Left lung (tissue), 10 donors: Measurements from ENCODE around the gene GDF2. TPM values are rescaled to one million over a fixed set of nuclear protein-coding genes. Genes with fewer than 3 reads are reported as not detected.
A peak's percentile ranks its signal among the peaks of the same experiment; 100 is the strongest.

Experiments
- ATAC-seq: fragments of 200-7000 bp; cut with Tn5 transposase; one replicate; pipeline ENCODE4 v1.9.1; 2020; ENCODE audit warnings: moderate library complexity
- DNase-seq, 4 donors: peaks; one replicate each; pipeline ENCODE4 v3.0.0-alpha.2; 2013 to 2020
- H3K27ac ChIP-seq, 2 donors: fragments of 200-600 bp; sonication (generic) in 1 of 2; one replicate each; pipeline versions ENCODE4 v1.5.0 to v1.8.0; 2020 to 2021
- H3K27me3 ChIP-seq, 2 donors: fragments of 200-600 bp; sonication (generic) in 1 of 2; one replicate each; pipeline versions ENCODE4 v1.5.0 to v1.8.0; 2020 to 2021
- H3K36me3 ChIP-seq, 2 donors: fragments of 200-600 bp; sonication (generic) in 1 of 2; one replicate each; pipeline versions ENCODE4 v1.5.0 to v1.8.0; 2020 to 2021
- H3K4me1 ChIP-seq, 2 donors: fragments of 200-600 bp; one replicate each; pipeline ENCODE4 v1.8.0; 2021
- H3K4me3 ChIP-seq, 2 donors: fragments of 200-600 bp; sonication (generic) in 1 of 2; one replicate each; pipeline versions ENCODE4 v1.5.0 to v1.8.0; 2020 to 2021; ENCODE audit warnings: mild to moderate bottlenecking in 1 of 2
- H3K9me3 ChIP-seq, 2 donors: fragments of 200-600 bp; sonication (generic) in 1 of 2; one replicate each; pipeline versions ENCODE4 v1.5.0 to v1.8.0; 2020 to 2021
- CTCF ChIP-seq, 2 donors: fragments of 200-600 bp; sonication (generic) in 1 of 2; IDR thresholded peaks; one replicate each; pipeline versions ENCODE4 v1.5.0 to v1.8.0; 2021; ENCODE audit warnings: antibody characterized with exemption in 2 of 2
- intact Hi-C, 2 donors: fragments of 100-400 bp; cut with DNase I; formaldehyde crosslinking; loops; one replicate each; pipeline versions ENCODE4 v1.11.2 to v1.14.2; 2022
- polyA plus RNA-seq, 6 donors: library from polyadenylated mRNA; unstranded; fragments of 120-200 nt; gene quantifications; one replicate each; pipeline ENCODE4 v1.2.1, GENCODE V29; 2013; ENCODE audit not compliant: insufficient read length in 6 of 6
- total RNA-seq, 2 donors: library from RNA; stranded (reverse); fragmentation: NEBNext Ultra II Directional; extraction: Animal tissue kit (Norgen Biotek cat#: 25700); gene quantifications; one replicate each; pipeline ENCODE4 v1.2.1, GENCODE V29; 2021
- donor health status: DM: no; HTN: yes; CAD: no.
- donor health status: DM: no; HTN: no; CAD: no.

GDF2 gene
- total and polyA plus RNA-seq, 8 donors = 0.20 to 0.39 (median 0.23) TPM; not detected in 2

- no peak for ATAC-seq
- peaks cover 10 to 37% of the 10 kb centered on the region in 2 donors for H3K27me3 ChIP-seq
- intact Hi-C loops = no loop called here
- H3K4me1 ChIP-seq = peaks cover 0 to 3% of the 10 kb centered on the region in 2 donors
- H3K9me3 ChIP-seq = no peaks in the 10 kb centered on the region
- no peak for DNase-seq
- H3K4me3 ChIP-seq = no peak overlapping the region
- H3K27ac ChIP-seq = no peak overlapping the region
- no peak for TF ChIP-seq CTCF (IDR thresholded peaks at IDR 0.05)
- no peaks in the 10 kb centered on the region for H3K36me3 ChIP-seq
Observed at GRCh38 chr10:47305566-47305965, 16.7 kb upstream of the GDF2 start.

GRCh38 chr10:47306387-47307210 lies 15.7 kb upstream of the GDF2 start:
- H3K9me3 ChIP-seq = no peaks in the 10 kb centered on the region
- H3K4me3 ChIP-seq = no peak overlapping the region
- intact Hi-C loops = no loop called here
- H3K27ac ChIP-seq = no peak overlapping the region
- no peak for TF ChIP-seq CTCF (IDR thresholded peaks at IDR 0.05)
- H3K27me3 ChIP-seq = peaks cover 0 to 35% of the 10 kb centered on the region in 2 donors
- H3K36me3 ChIP-seq = no peaks in the 10 kb centered on the region
- DNase-seq (peak in 1 of 4 donors; percentile 9), ATAC-seq (no peak)
- no peaks in the 10 kb centered on the region for H3K4me1 ChIP-seq

GRCh38 chr10:47307381-47307780 lies 14.9 kb upstream of the GDF2 start:
- intact Hi-C loops = no loop called here
- ATAC-seq (no peak), DNase-seq (peak in 1 of 4 donors; percentile 40)
- peaks cover 0 to 6% of the 10 kb centered on the region in 2 donors for H3K4me1 ChIP-seq
- no peak overlapping the region for H3K27ac ChIP-seq
- H3K27me3 ChIP-seq = peaks cover 0 to 32% of the 10 kb centered on the region in 2 donors
- H3K36me3 ChIP-seq = no peaks in the 10 kb centered on the region
- TF ChIP-seq CTCF (IDR thresholded peaks at IDR 0.05) = no peak
- H3K9me3 ChIP-seq = no peaks in the 10 kb centered on the region
- H3K4me3 ChIP-seq = no peak overlapping the region

DNA sequence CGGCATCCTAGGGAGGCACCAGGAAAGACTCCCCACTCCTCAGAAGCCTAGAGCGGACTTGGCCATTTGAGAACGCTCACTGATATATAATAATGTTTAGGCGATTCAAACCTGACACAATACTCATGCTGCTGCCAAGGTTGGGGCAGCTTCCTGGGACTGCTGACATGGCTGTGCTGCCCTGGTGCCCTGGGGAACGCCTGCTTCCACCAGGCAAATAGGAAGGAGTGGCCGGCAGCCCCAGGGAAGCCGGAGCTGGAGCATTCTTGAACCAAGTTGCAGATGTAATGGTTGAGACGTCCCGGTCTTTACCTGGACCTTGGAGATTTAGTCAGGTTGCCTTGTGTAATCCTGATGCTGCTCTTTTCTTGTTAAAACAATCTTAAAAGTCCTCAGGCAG lies 13.5 kb upstream of the GDF2 start:
- ATAC-seq = no peak

More for the DNA sequence above, 13.5 kb upstream of the GDF2 start:
- no peaks in the 10 kb centered on the region for H3K36me3 ChIP-seq
- H3K27ac ChIP-seq = no peak overlapping the region
- intact Hi-C loops = no loop called here
- peaks cover 0 to 25% of the 10 kb centered on the region in 2 donors for H3K27me3 ChIP-seq
- peak in 1 of 4 donors; percentile 65 for DNase-seq
- H3K4me1 ChIP-seq = peaks cover 0 to 6% of the 10 kb centered on the region in 2 donors
- TF ChIP-seq CTCF (IDR thresholded peaks at IDR 0.05) = no peak
- H3K4me3 ChIP-seq = no peak overlapping the region
- H3K9me3 ChIP-seq = no peaks in the 10 kb centered on the region
